Measurements from ENCODE around the gene MCC. TPM values are rescaled to one million over a fixed set of nuclear protein-coding genes. Genes with fewer than 3 reads are reported as not detected.

MCC gene
- 1 to 10 TPM; 4.0 to 4.1 TPM for total RNA-seq

- CTCF ChIA-PET, result interaction anchor here (2.1 kb wide), 1 partner anchor 109 kb away, joined by 7 read pairs; no protein-coding TSS in a partner anchor
These were observed at the start of gene MCC for GRCh38 chr5:113487781-113488644. Gene MCC (minus strand): TSS chr5:113488453.

GRCh38 chr5:113531481-113532159 is 43.4 kb upstream of the MCC start:
- intact Hi-C loops (cut with micrococcal nuclease), result no loop called here
- Mint-ChIP-seq H3K4me1 (ENCODE audit: low read depth) (no peaks in the 10 kb centered on the region), H3K9me3 (peaks cover 11% of the 10 kb centered on the region), H3K36me3 (peaks cover 45% of the 10 kb centered on the region), H3K27ac (no peak overlapping the region), H3K4me3 (no peak overlapping the region), H3K27me3 (no peaks in the 10 kb centered on the region)
- ChIA-PET POLR2A (no interaction called here), CTCF (interaction anchor here (0.5 kb wide), 1 partner anchor 11 kb away, joined by 3 read pairs; no protein-coding TSS in a partner anchor)
- no peak for DNase-seq

More at GRCh38 chr5:113487781-113488644, at the start of gene MCC:
- Mint-ChIP-seq H3K36me3 (peaks cover 11% of the 10 kb centered on the region), H3K27ac (no peak within 1 kb of the TSS), H3K4me3 (peak within 1 kb of the TSS; percentile 71), H3K4me1 (ENCODE audit: low read depth) (peaks cover 14% of the 10 kb centered on the region), H3K27me3 (peaks cover 61% of the 10 kb centered on the region), H3K9me3 (peaks cover 16% of the 10 kb centered on the region)
- intact Hi-C loops (cut with micrococcal nuclease), result no loop called here
- POLR2A ChIA-PET, result interaction anchor here (0.8 kb wide), 1 partner anchor 194 kb away, joined by 3 read pairs; no protein-coding TSS in a partner anchor
- DNase-seq, result peak; percentile 51

- Mint-ChIP-seq H3K36me3 (peaks cover 32% of the 10 kb centered on the region), H3K27ac (no peak overlapping the region), H3K9me3 (peaks cover 11% of the 10 kb centered on the region), H3K27me3 (no peaks in the 10 kb centered on the region), H3K4me1 (ENCODE audit: low read depth) (peaks cover 15% of the 10 kb centered on the region), H3K4me3 (no peak overlapping the region)
- no peak for DNase-seq
- ChIA-PET POLR2A (no interaction called here), CTCF (no interaction called here)
- intact Hi-C loops (cut with micrococcal nuclease), result no loop called here
These were observed 39.5 kb upstream of the MCC start for GRCh38 chr5:113527746-113528145.

GRCh38 chr5:113526421-113526820 is 38.2 kb upstream of the MCC start:
- ChIA-PET POLR2A (no interaction called here), CTCF (no interaction called here)
- Mint-ChIP-seq H3K36me3 (peaks cover 24% of the 10 kb centered on the region), H3K27me3 (no peaks in the 10 kb centered on the region), H3K9me3 (peaks cover 11% of the 10 kb centered on the region), H3K4me1 (ENCODE audit: low read depth) (peaks cover 20% of the 10 kb centered on the region), H3K27ac (no peak overlapping the region), H3K4me3 (no peak overlapping the region)
- intact Hi-C loops (cut with micrococcal nuclease), result no loop called here
- DNase-seq, result no peak

- DNase-seq, result no peak
- POLR2A ChIA-PET, result no interaction called here
- intact Hi-C loops (cut with micrococcal nuclease), result loop anchor here (5.0 kb wide), 1 partner anchor 503 kb away; no protein-coding TSS in a partner anchor
- no peaks in the 10 kb centered on the region for H3K27me3 Mint-ChIP-seq
- no peaks in the 10 kb centered on the region for H3K9me3 Mint-ChIP-seq
- H3K27ac Mint-ChIP-seq, result no peak overlapping the region
- H3K36me3 Mint-ChIP-seq, result peaks cover 20% of the 10 kb centered on the region
- H3K4me1 Mint-ChIP-seq (ENCODE audit: low read depth), result peaks cover 32% of the 10 kb centered on the region
- CTCF ChIA-PET, result interaction anchor here (0.6 kb wide), 1 partner anchor 593 kb away, joined by 3 read pairs; no protein-coding TSS in a partner anchor
- H3K4me3 Mint-ChIP-seq, result no peak overlapping the region
These were observed 36.7 kb upstream of the MCC start for GRCh38 chr5:113524927-113525326.

- ChIA-PET CTCF (no interaction called here), POLR2A (no interaction called here)
- intact Hi-C loops (cut with micrococcal nuclease), result loop anchor here (1.0 to 5.0 kb wide), 2 partner anchors 10 to 501 kb away; partner anchors contain the start of gene YTHDC2
- no peak for DNase-seq
- Mint-ChIP-seq H3K27ac (no peak overlapping the region), H3K36me3 (peaks cover 23% of the 10 kb centered on the region), H3K4me3 (no peak overlapping the region), H3K9me3 (no peaks in the 10 kb centered on the region), H3K27me3 (no peaks in the 10 kb centered on the region), H3K4me1 (ENCODE audit: low read depth) (peaks cover 40% of the 10 kb centered on the region)
These were observed 34.9 kb upstream of the MCC start for GRCh38 chr5:113523168-113523567.

GRCh38 chr5:113520899-113521298 is 32.6 kb upstream of the MCC start:
- Mint-ChIP-seq H3K4me3 (no peak overlapping the region), H3K27ac (peak overlapping the region; percentile 3), H3K4me1 (ENCODE audit: low read depth) (peaks cover 50% of the 10 kb centered on the region), H3K27me3 (no peaks in the 10 kb centered on the region), H3K36me3 (peaks cover 25% of the 10 kb centered on the region), H3K9me3 (no peaks in the 10 kb centered on the region)
- intact Hi-C loops (cut with micrococcal nuclease), result loop anchor here (5.0 kb wide), 1 partner anchor 499 kb away; no protein-coding TSS in a partner anchor
- DNase-seq, result no peak
- ChIA-PET CTCF (interaction anchor here (0.6 kb wide), 1 partner anchor 10 kb away, joined by 3 read pairs; no protein-coding TSS in a partner anchor), POLR2A (no interaction called here)

GRCh38 chr5:113520429-113520828 is 32.2 kb upstream of the MCC start:
- DNase-seq, result peak; percentile 59
- H3K27me3 Mint-ChIP-seq, result no peaks in the 10 kb centered on the region
- ChIA-PET CTCF (no interaction called here), POLR2A (no interaction called here)
- intact Hi-C loops (cut with micrococcal nuclease), result loop anchor here (5.0 kb wide), 1 partner anchor 498 kb away; no protein-coding TSS in a partner anchor
- H3K4me1 Mint-ChIP-seq (ENCODE audit: low read depth), result peaks cover 54% of the 10 kb centered on the region
- H3K27ac Mint-ChIP-seq, result peak overlapping the region; percentile 3
- H3K9me3 Mint-ChIP-seq, result no peaks in the 10 kb centered on the region
- no peak overlapping the region for H3K4me3 Mint-ChIP-seq
- H3K36me3 Mint-ChIP-seq, result peaks cover 27% of the 10 kb centered on the region

- ChIA-PET CTCF (no interaction called here), POLR2A (no interaction called here)
- peaks cover 27% of the 10 kb centered on the region for H3K36me3 Mint-ChIP-seq
- intact Hi-C loops (cut with micrococcal nuclease), result loop anchor here (10.0 kb wide), 2 partner anchors 965 to 1355 kb away; no protein-coding TSS in a partner anchor
- no peak for DNase-seq
- H3K27ac Mint-ChIP-seq, result no peak overlapping the region
- no peak overlapping the region for H3K4me3 Mint-ChIP-seq
- H3K27me3 Mint-ChIP-seq, result no peaks in the 10 kb centered on the region
- peaks cover 55% of the 10 kb centered on the region for H3K4me1 Mint-ChIP-seq (ENCODE audit: low read depth)
- H3K9me3 Mint-ChIP-seq, result no peaks in the 10 kb centered on the region
These were observed 31.2 kb upstream of the MCC start for GRCh38 chr5:113519412-113519811.

GRCh38 chr5:113518884-113519283 is 30.6 kb upstream of the MCC start:
- POLR2A ChIA-PET, result no interaction called here
- Mint-ChIP-seq H3K4me3 (no peak overlapping the region), H3K27me3 (no peaks in the 10 kb centered on the region), H3K36me3 (peaks cover 28% of the 10 kb centered on the region), H3K27ac (no peak overlapping the region), H3K9me3 (no peaks in the 10 kb centered on the region), H3K4me1 (ENCODE audit: low read depth) (peaks cover 54% of the 10 kb centered on the region)
- intact Hi-C loops (cut with micrococcal nuclease), result loop anchor here (10.0 kb wide), 2 partner anchors 964 to 1354 kb away; no protein-coding TSS in a partner anchor
- DNase-seq, result no peak
- CTCF ChIA-PET, result no interaction called here

- CTCF ChIA-PET, result interaction anchor here (1.2 to 3.3 kb wide), 6 partner anchors 92 to 518 kb away, joined by 3 to 19 read pairs (median 5); no protein-coding TSS in a partner anchor
- H3K27me3 Mint-ChIP-seq, result peaks cover 7% of the 10 kb centered on the region
- intact Hi-C loops (cut with micrococcal nuclease), result loop anchor here (5.0 to 10.0 kb wide), 4 partner anchors 93 to 1349 kb away; no protein-coding TSS in a partner anchor
- H3K4me3 Mint-ChIP-seq, result peak overlapping the region; percentile 90
- peaks cover 16% of the 10 kb centered on the region for H3K36me3 Mint-ChIP-seq
- H3K9me3 Mint-ChIP-seq, result no peaks in the 10 kb centered on the region
- POLR2A ChIA-PET, result no interaction called here
- no peak for DNase-seq
- peaks cover 31% of the 10 kb centered on the region for H3K4me1 Mint-ChIP-seq (ENCODE audit: low read depth)
- H3K27ac Mint-ChIP-seq, result peak overlapping the region; percentile 79
These were observed 26.0 kb upstream of the MCC start for GRCh38 chr5:113514289-113514635.

Data from activated CD4-positive, alpha-beta memory T cell treated with anti-CD3 and anti-CD28 coated beads for 36 hours (primary cell).